HL-60 (cell line): ENCODE measurements around the gene TVP23A.

Source experiments
- POLR2AphosphoS5 ChIP-seq: IDR thresholded peaks from 2 replicates; pipeline ENCODE4 v1.6.1; 2012; ENCODE audit warnings: low read depth
- TF ChIP-seq, protein P1 (sequence below): IDR thresholded peaks from one replicate; pipeline ENCODE4 v1.5.1; 2011; ENCODE audit warnings: low read length, control low read depth, inconsistent platforms; ENCODE audit not compliant: insufficient read depth
- TF ChIP-seq, protein P2 (sequence below): IDR thresholded peaks from 2 replicates; pipeline ENCODE4 v1.6.1; 2012; ENCODE audit warnings: low read depth; ENCODE audit not compliant: insufficient replicate concordance

DNA sequence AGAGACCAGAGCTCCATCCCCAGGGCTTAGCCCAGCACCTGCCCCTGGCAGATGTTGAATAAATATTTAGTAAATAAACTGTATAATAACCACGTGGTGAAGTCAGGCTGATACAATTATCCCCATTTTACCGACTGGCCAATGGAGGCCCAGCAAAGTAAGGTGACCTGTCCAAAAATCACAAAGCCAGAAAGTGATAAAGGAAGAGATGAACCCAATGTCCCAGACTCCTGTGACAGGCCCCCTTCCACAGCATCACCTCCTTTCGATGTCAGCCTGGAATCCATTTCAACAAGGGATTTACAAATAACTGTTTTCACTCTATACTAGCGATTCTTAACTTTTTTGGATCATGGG is 5.5 kb downstream of the TVP23A start:
- TF ChIP-seq, protein P1, sequence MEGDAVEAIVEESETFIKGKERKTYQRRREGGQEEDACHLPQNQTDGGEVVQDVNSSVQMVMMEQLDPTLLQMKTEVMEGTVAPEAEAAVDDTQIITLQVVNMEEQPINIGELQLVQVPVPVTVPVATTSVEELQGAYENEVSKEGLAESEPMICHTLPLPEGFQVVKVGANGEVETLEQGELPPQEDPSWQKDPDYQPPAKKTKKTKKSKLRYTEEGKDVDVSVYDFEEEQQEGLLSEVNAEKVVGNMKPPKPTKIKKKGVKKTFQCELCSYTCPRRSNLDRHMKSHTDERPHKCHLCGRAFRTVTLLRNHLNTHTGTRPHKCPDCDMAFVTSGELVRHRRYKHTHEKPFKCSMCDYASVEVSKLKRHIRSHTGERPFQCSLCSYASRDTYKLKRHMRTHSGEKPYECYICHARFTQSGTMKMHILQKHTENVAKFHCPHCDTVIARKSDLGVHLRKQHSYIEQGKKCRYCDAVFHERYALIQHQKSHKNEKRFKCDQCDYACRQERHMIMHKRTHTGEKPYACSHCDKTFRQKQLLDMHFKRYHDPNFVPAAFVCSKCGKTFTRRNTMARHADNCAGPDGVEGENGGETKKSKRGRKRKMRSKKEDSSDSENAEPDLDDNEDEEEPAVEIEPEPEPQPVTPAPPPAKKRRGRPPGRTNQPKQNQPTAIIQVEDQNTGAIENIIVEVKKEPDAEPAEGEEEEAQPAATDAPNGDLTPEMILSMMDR = no peak
- TF ChIP-seq, protein P2, sequence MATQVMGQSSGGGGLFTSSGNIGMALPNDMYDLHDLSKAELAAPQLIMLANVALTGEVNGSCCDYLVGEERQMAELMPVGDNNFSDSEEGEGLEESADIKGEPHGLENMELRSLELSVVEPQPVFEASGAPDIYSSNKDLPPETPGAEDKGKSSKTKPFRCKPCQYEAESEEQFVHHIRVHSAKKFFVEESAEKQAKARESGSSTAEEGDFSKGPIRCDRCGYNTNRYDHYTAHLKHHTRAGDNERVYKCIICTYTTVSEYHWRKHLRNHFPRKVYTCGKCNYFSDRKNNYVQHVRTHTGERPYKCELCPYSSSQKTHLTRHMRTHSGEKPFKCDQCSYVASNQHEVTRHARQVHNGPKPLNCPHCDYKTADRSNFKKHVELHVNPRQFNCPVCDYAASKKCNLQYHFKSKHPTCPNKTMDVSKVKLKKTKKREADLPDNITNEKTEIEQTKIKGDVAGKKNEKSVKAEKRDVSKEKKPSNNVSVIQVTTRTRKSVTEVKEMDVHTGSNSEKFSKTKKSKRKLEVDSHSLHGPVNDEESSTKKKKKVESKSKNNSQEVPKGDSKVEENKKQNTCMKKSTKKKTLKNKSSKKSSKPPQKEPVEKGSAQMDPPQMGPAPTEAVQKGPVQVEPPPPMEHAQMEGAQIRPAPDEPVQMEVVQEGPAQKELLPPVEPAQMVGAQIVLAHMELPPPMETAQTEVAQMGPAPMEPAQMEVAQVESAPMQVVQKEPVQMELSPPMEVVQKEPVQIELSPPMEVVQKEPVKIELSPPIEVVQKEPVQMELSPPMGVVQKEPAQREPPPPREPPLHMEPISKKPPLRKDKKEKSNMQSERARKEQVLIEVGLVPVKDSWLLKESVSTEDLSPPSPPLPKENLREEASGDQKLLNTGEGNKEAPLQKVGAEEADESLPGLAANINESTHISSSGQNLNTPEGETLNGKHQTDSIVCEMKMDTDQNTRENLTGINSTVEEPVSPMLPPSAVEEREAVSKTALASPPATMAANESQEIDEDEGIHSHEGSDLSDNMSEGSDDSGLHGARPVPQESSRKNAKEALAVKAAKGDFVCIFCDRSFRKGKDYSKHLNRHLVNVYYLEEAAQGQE = no peak
- TF ChIP-seq POLR2AphosphoS5 = no peak
